Stimulated activated effector memory CD8-positive, alpha-beta T cell treated with anti-CD3 and anti-CD28 coated beads, Interleukin-12 subunit alpha, Interleukin-12 subunit beta, amount 100 ng/mL, for 72 hours (primary cell): ENCODE results near the gene KRT17.
"Not testable (repeated sequence)": the region's sequence is repeated elsewhere in the genome, so short reads cannot be mapped to it uniquely, and the experiment has no call there.

Source experiments
- ATAC-seq: fragments of 150-1000 bp; cut with Tn5 transposase; 2 replicates; pipeline ENCODE4 v1.10.0; 2021
- DNase-seq, 2 donors: peaks; one replicate each; pipeline ENCODE4 v3.0.0; 2021 to 2022; ENCODE audit warnings: low spot score in 2 of 2
- H3K27ac Mint-ChIP-seq: one replicate; pipeline ENCODE4 v1.8.0; 2022; ENCODE audit warnings: mild to moderate bottlenecking, mixed read lengths
- H3K36me3 Mint-ChIP-seq: one replicate; pipeline ENCODE4 v1.8.0; 2022; ENCODE audit warnings: mild to moderate bottlenecking, mixed read lengths
- H3K4me1 Mint-ChIP-seq: one replicate; pipeline ENCODE4 v1.8.0; 2022; ENCODE audit warnings: mixed read lengths
- H3K4me3 Mint-ChIP-seq: one replicate; pipeline ENCODE4 v1.8.0; 2022; ENCODE audit warnings: mild to moderate bottlenecking, mixed read lengths
- H3K9me3 Mint-ChIP-seq: one replicate; pipeline ENCODE4 v1.8.0; 2022; ENCODE audit warnings: mixed read lengths

KRT17 gene

DNA sequence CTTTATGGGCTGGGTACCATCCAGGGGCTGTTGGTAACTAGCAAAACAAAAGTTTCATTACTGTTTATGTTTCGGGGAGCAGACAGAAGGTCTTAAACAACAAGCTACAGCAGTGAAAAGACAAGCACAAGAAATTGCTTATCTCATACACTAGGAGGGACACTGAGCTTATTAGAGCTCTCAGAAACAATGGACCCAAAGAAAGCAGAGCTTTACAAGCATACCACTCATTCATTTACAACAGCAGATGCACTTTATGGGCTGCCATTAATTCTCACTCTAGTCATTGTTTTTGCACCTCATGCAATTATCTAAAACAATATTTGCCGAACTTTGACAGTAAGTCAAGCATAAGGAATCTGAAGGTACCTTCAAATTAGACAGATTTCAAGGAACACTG, 21.9 kb downstream of the KRT17 start:
- no peaks in the 10 kb centered on the region for H3K4me1 Mint-ChIP-seq
- no peak for DNase-seq
- peaks cover 7% of the 10 kb centered on the region for H3K36me3 Mint-ChIP-seq
- ATAC-seq = no peak
- H3K27ac Mint-ChIP-seq = no peak overlapping the region
- H3K9me3 Mint-ChIP-seq = peaks cover 12% of the 10 kb centered on the region
- H3K4me3 Mint-ChIP-seq = no peak overlapping the region

DNA sequence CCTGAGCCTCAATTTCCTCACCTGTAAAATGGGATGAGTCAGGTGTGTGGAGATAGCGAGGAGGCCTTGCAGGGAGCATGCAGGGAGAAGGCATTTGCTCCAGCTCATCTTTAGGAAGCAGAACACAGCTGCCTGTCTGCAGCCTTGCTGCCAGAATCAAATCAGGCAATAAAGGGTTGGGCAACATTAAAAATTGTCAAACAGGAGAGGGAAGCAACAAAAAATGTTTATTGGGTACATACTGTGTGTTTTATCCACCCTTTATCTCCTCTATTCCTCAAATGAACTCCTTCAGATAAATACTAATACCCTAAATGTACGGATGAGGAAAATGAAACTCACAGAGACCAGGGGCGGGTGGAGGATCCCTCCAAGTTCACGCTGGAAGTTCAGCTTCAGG, 24.1 kb downstream of the KRT17 start:
- no peak for DNase-seq
- Mint-ChIP-seq H3K9me3 (no peaks in the 10 kb centered on the region), H3K27ac (no peak overlapping the region), H3K36me3 (peaks cover 11% of the 10 kb centered on the region), H3K4me3 (no peak overlapping the region), H3K4me1 (no peaks in the 10 kb centered on the region)
- no peak for ATAC-seq

DNA sequence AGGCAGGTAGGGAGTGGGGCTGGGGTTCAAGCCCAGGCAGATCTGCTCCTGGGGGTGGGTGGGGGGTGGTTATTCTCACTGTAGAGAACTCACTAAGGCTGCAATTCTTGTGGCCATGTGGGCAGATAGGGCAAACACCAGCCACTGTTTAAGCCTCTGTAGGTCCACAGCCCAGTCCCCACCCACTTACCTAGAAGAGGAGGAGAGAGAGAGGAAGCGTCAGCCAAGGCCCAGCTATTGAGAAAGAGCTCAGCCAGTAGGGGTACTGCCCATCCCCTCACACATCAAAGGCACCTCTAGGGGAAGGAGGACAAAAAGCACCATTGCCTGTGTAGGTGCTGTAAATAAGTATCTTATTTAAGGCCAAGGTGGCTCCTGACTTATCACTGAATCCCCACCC, 24.7 kb downstream of the KRT17 start:
- no peaks in the 10 kb centered on the region for H3K4me1 Mint-ChIP-seq

DNA sequence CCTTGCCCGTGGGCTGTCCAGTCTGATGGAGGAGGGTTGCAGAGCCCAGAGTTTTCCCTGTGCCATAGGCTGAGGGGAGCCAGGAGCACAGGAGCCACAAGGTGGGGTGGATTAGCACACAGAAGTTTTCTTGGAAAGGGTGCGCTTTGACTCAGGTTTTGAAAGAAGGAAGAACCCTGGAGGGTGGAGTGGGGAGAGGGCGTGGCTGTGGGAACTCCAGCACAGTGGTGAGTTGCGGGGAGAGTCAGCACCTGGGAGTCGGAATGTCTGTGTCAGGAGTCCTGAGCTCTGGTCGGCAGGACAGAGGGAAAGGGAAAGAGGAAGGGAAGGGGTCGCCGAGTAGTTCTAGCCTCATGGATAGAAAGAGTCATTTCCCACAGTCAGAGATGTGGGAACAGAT, 28.8 kb downstream of the KRT17 start:
- Mint-ChIP-seq H3K27ac (peak overlapping the region; percentile 4), H3K4me3 (no peak overlapping the region), H3K4me1 (no peaks in the 10 kb centered on the region)

More for the DNA sequence above, 24.7 kb downstream of the KRT17 start:
- H3K27ac Mint-ChIP-seq = no peak overlapping the region
- ATAC-seq (no peak), DNase-seq (no peak)
- no peaks in the 10 kb centered on the region for H3K9me3 Mint-ChIP-seq
- H3K4me3 Mint-ChIP-seq = no peak overlapping the region
- H3K36me3 Mint-ChIP-seq = peaks cover 11% of the 10 kb centered on the region

DNA sequence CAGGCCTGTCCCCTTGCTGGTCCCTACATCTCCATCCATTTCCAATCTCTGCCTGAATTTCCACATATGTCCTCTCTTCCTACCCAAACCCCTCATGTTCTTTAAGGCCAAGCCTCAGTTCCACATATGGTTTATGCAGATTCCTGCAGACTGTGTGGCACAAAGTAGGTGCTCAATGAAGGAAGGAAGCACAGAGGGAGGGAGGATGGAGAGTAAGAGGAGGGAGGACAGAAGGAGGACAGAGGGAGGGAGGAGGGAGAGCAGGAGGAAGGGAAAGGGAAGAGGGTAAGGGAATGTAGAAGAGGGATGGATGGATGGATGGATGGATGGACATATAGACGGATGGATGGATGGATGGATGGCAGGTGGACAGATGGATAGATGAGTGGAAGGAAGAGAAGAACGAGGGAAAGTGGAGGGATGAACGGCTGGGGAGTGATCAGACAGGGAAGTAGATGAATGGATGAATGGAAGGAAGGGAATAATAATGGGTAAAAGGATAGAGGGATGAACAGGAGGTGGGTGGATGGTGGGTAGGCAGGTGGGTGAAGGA, 29.9 kb downstream of the KRT17 start:
- Mint-ChIP-seq H3K4me3 (no peak overlapping the region), H3K27ac (no peak overlapping the region), H3K9me3 (no peaks in the 10 kb centered on the region), H3K4me1 (no peaks in the 10 kb centered on the region), H3K36me3 (peaks cover 11% of the 10 kb centered on the region)
- ATAC-seq (no peak), DNase-seq (no peak)

More for the DNA sequence above, 28.8 kb downstream of the KRT17 start:
- DNase-seq (no peak), ATAC-seq (no peak)
- Mint-ChIP-seq H3K9me3 (no peaks in the 10 kb centered on the region), H3K36me3 (peaks cover 11% of the 10 kb centered on the region)

DNA sequence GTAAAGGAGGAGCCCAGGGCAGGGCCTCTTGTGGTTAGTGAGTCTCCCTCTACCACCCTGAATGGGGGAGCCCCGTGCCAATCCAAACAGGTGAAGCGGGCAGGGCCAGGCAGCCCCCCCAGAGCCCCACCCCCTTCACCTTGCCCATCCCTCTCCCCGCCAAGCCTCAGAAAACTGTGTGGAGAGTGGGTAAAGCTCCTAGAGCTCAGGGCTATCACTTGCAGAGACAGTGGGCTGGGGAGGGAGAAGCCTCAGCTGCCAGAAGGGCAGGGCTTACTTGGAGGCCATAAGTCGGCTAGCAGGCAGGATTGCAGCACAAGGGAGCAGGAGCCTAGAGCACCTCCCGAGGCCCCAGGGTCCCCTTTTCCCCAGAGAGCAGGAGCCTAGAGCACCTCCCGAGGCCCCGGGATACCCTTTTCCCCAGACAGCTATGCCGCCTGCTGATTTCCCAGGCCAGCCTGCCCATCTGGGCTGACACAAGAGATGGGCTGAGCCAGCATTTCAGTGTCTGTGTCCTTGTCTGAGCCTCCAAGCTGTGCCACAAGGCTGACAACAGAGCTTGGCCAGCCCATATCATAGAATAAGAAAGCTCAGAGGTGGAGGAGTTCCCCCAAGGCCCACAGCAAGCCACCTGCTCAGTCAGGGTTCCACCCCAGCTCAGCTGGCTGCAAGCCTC, 30.9 kb downstream of the KRT17 start:
- ATAC-seq = no peak
- H3K4me3 Mint-ChIP-seq = no peak overlapping the region
- H3K36me3 Mint-ChIP-seq = peaks cover 11% of the 10 kb centered on the region
- no peak overlapping the region for H3K27ac Mint-ChIP-seq
- H3K9me3 Mint-ChIP-seq = no peaks in the 10 kb centered on the region
- H3K4me1 Mint-ChIP-seq = no peaks in the 10 kb centered on the region
- no peak for DNase-seq

DNA sequence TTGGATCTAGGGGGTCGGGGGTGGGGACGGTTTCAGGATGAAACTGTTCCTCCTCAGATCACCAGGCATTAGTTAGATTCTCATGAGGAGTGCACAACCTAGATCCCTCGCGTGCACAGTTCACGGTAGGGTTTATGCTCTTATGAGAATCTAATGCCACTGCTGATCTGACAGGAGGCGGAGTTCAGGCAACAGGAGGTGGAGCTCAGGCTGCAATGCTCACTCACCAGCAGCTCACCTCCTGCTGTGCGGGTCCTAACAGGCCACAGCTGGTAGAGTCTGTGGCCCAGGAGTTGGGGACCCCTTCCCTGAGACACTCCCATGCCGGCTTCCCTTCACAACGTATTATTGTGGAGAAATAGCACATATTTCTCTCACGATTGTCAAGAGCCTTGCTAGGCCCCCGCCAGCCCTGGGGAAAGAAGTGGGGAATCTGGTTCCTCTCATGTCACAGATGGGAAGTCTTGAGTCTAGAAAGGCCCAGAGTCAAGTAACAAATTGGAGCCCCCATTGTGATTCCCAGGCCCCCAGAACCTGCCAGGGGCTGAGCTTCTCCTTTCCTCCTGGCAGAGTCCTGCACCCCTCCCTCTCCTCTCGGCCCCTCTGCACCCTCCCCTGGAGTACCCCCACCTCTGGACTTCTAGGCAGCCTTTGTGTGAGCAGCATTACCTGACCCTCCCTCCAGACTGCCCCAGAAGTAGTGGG, 31.6 kb downstream of the KRT17 start:
- peaks cover 6% of the 10 kb centered on the region for H3K36me3 Mint-ChIP-seq

DNA sequence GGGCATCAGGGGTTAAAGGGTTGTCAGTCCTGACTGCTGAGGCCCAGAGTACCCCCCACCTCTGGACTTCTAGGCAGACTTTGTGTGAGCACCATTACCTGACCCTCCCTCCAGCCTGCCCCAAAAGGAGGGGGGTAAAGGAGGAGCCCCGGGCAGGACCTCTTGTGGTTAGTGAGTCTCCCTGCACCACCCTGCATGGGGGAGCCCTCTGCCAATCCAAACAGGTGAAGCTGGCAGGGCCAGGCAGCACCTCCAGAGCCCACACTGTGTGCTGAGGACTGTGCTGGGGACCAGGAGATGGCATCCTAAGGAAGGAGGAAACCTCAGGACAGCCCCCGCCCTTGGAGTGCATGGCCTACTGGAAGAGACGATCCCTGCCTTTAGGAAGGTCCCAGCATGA, 35.1 kb downstream of the KRT17 start:
- Mint-ChIP-seq H3K36me3 (no peaks in the 10 kb centered on the region), H3K9me3 (no peaks in the 10 kb centered on the region), H3K4me3 (no peak overlapping the region), H3K4me1 (no peaks in the 10 kb centered on the region), H3K27ac (no peak overlapping the region)
- ATAC-seq = no peak
- no peak for DNase-seq

More for the DNA sequence above, 31.6 kb downstream of the KRT17 start:
- Mint-ChIP-seq H3K9me3 (no peaks in the 10 kb centered on the region), H3K4me3 (no peak overlapping the region), H3K4me1 (no peaks in the 10 kb centered on the region), H3K27ac (no peak overlapping the region)
- ATAC-seq (no peak), DNase-seq (no peak)

DNA sequence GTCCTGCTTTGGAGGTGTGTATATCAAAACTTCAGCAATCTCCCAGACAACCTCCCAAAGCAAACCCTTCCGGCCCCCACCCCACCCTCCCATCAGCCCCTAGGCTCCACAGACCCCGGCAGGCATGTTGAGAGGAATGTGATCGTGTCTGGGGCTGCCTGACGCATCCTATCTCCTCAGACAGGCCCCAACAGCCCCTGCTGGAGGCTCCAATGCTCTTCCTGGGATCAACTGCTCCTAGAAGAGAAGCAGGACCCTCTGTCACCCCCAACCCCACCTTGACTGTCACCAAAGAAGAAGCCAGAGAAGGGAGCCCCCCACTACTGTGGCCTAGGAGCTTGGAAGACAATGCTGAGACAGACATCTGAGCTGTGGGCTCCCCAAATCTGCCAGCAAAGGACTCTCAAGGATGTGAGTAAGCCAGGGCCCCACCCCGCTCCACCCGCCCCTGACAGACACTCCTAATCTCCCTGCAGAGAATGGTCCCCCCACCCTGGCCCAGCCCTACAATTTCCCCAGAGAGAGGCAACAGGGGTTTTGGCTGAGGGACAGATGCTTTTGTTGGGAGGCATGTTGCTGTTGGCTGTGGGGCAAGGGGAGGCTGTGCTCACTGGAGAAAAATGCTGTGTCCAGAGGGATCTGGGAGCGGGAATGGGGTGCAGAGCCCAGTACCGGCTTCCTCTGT, 36.1 kb downstream of the KRT17 start:
- ATAC-seq (no peak), DNase-seq (no peak)
- no peaks in the 10 kb centered on the region for H3K36me3 Mint-ChIP-seq
- H3K27ac Mint-ChIP-seq = no peak overlapping the region
- H3K9me3 Mint-ChIP-seq = no peaks in the 10 kb centered on the region
- H3K4me1 Mint-ChIP-seq = no peaks in the 10 kb centered on the region
- no peak overlapping the region for H3K4me3 Mint-ChIP-seq

DNA sequence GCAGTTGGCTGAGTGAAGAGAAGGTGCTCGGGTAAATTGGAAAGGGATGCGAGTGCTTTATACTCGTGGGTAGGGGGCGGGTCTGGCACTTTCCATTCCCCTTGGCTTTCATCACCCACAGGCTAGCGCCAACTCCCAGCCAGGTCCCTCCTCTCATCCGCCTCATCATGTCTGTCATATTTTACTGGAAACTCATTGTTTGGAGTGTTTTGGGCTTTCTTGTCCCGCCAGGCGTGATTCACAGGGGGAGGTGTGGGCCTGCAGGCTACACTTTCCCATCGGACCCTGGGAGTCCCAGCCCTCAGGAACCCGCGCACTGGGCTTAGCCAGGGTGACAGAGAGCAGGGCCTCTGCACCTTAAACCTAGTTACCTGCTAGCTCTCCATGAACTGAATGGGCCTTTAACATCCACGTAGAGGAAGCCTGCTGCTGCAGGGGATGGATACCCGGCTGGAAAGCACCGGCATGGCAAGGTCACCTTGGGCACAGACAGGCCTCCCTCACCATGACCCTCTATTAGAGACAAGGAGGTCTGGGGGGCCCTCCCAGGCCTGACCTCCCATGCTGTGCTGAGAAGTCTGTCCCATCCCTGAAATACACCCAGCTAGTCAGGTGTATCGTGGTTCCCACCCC, 37.4 kb downstream of the KRT17 start, which contains the start of gene KRT14:
Gene KRT14, minus strand, starts transcription at position 33 of the 633 bp plus-strand sequence. CDS start 61 bp downstream, outside the sequence.
- Mint-ChIP-seq H3K9me3 (no peaks in the 10 kb centered on the region), H3K4me1 (no peaks in the 10 kb centered on the region), H3K27ac (no peak within 1 kb of the TSS), H3K4me3 (no peak within 1 kb of the TSS), H3K36me3 (no peaks in the 10 kb centered on the region)
- DNase-seq = no peak
- no peak for ATAC-seq

DNA sequence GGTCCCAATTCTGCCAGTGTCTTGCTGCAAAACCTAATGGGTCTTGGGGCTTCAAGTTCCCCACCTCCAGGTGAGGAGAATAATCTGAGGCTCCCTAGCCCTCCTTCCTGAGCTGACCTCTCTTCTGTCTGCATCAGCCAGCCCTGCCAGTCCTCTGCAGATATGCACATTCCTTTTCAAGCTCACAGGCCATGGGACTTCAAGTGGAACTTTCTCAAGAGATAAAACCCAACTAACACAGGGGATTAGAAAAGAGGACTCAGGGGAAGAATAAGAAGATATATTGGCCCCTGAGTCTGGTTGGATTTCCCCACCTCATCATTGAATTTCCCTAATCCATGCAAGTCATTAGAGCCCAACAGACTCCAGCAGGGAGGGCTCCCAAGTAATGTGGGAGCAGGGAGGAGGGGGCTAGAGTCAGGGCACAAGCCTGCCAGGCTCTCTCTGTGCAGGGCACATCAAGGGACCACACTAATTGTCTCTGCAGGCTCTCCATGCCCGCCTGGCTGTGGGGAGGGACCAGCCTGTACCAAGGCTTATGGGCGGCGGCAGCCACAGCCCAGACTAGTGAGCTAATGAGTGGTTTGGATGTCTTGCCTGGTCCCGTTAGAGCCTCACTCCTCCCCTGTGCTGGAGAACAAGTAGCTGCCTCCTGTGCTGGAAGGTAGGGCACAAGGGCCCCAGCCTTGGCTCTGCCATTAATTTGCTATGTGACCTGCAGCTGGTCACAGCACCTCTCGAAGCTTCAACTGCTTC, 38.9 kb downstream of the KRT17 start:
- Mint-ChIP-seq H3K36me3 (no peaks in the 10 kb centered on the region), H3K9me3 (no peaks in the 10 kb centered on the region), H3K4me1 (no peaks in the 10 kb centered on the region), H3K4me3 (no peak overlapping the region), H3K27ac (no peak overlapping the region)
- DNase-seq (no peak), ATAC-seq (no peak)

DNA sequence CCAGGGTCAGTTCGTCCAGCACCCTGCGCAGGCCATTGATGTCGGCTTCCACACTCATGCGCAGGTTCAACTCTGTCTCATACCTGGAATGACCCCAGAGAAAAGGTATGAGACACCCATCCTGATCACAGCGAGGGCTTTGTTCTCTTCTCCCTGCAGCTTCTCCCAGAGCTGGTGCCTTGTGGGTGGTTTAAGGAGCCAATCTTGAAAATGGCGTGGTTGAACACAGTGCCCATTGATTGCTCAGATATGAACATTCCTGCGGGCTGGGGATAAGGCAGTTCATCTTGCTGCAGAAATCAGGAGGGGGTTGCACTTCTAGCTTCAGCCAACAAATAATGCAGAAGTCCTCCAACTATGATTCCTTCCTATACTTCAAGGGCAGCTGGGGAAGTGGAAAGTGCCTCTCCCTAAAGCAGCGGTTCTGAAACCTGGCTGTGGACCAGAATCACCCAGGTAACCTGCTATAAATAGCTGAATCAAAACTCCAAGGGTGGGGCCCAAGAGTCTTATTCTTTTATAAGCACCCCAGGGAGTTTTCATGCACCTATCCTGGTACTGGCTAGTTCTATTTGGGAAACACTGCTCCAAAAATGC, 39.9 kb downstream of the KRT17 start:
- H3K9me3 Mint-ChIP-seq, H3K4me3 Mint-ChIP-seq, ATAC-seq, H3K4me1 Mint-ChIP-seq, DNase-seq, H3K27ac Mint-ChIP-seq, H3K36me3 Mint-ChIP-seq: not testable (repeated sequence)

DNA sequence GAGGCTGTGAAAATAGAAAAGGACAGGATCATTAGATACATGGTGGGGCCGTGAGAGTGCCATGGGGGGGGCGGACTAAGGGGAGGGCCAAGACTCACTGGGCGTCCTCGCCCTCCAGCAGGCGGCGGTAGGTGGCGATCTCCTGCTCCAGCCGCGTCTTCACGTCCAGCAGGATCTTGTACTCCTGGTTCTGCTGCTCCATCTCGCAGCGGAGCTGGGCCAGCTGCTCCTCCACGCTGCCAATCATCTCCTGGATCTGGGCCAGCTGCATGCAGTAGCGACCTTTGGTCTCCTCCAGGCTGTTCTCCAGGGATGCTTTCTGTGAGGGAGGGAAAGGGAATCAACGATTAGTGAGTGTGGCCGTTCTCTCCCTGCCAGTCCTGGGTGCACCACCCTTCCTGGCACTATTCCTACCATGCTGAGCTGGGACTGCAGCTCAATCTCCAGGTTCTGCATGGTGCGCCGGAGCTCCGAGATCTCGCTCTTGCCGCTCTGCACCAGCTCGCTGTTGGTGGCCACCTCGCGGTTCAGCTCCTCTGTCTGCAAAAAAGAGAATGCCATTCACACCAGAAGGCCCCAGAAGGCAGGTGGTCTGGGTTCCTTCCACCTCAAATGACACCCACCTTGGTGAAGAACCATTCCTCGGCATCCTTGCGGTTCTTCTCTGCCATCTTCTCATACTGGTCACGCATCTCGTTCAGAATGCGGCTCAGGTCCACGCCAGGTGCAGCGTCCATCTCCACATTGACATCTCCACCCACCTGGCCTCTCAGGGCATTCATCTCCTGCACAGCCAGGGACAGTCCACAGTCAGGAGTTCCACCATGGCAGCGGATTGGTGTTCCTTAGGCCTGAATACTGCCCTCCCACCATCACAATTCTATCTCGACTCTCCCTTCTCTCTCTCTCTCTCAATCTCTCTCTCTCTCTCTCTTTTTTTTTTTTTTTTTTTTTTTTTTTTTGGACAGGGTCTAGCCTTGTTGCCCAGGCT, 40.9 kb downstream of the KRT17 start:
- Mint-ChIP-seq H3K4me1 (no peaks in the 10 kb centered on the region), H3K4me3 (no peak overlapping the region), H3K9me3 (no peaks in the 10 kb centered on the region), H3K27ac (no peak overlapping the region), H3K36me3 (no peaks in the 10 kb centered on the region)
- DNase-seq = no peak
- ATAC-seq = no peak
